ENCODE measurements around the gene ZBTB46.

Gene ZBTB46

GRCh38 chr20:63759377-63759901 is 71.6 kb downstream of the ZBTB46 start:
- no peak overlapping the region for H3K4me3 ChIP-seq (ENCODE audit: low read length)
- no peak for TF ChIP-seq CTCF (IDR thresholded peaks at IDR 0.05; ENCODE audit: insufficient read depth, low read depth, low read length, missing control alignments)
- no peak for DNase-seq (ENCODE audit: low read depth)

GRCh38 chr20:63758152-63758551 is 72.9 kb downstream of the ZBTB46 start:
- DNase-seq (ENCODE audit: low read depth), result no peak
- H3K4me3 ChIP-seq (ENCODE audit: low read length), result no peak overlapping the region
- no peak for TF ChIP-seq CTCF (IDR thresholded peaks at IDR 0.05; ENCODE audit: insufficient read depth, low read depth, low read length, missing control alignments)

GRCh38 chr20:63756648-63756991 is 74.4 kb downstream of the ZBTB46 start:
- DNase-seq (ENCODE audit: low read depth), result no peak
- no peak overlapping the region for H3K4me3 ChIP-seq (ENCODE audit: low read length)
- TF ChIP-seq CTCF (IDR thresholded peaks at IDR 0.05; ENCODE audit: insufficient read depth, low read depth, low read length, missing control alignments), result no peak

- TF ChIP-seq CTCF (IDR thresholded peaks at IDR 0.05; ENCODE audit: insufficient read depth, low read depth, low read length, missing control alignments), result no peak
- DNase-seq (ENCODE audit: low read depth), result no peak
- H3K4me3 ChIP-seq (ENCODE audit: low read length), result no peak overlapping the region
These were observed 75.0 kb downstream of the ZBTB46 start for GRCh38 chr20:63755933-63756647.

DNA sequence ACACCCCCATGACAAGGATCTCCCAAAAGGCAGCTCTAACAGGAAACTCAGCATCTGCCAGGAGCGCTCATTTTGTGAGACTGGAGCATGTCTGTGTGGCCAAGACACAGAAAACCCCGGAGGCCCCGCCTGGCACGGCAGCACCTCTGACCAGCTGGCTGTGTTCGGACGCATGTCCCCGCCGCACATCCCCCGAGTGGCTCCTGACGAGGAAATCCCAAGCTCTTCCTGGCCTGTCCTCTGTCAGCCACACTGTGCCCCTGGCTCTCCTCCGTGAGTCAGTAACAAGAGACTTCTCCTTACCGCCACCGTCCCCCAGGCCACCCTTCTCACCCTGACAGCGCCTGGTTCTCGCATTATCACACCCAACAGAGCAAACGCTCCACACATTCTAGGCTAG is 77.1 kb downstream of the ZBTB46 start:
- H3K4me3 ChIP-seq (ENCODE audit: low read length), result no peak overlapping the region
- no peak for TF ChIP-seq CTCF (IDR thresholded peaks at IDR 0.05; ENCODE audit: insufficient read depth, low read depth, low read length, missing control alignments)
- no peak for DNase-seq (ENCODE audit: low read depth)

DNA sequence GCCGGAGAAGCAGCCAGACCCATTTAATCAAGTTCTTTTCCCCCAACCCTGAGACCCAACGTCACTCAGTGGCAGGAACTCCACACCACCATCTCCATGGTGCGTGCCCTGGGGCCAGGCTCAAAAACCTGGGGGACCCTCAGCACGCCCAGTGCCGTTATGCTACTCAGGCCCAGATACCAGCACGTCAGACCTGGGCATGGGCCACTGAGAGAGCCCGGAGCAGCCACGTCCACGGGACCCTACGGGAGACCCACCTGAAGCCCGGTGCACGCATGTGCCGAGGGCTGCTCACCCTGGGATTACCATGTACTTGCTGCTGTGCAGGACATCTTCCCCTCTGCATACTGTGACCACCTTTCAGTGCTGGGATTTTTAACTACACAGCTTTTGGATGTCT is 77.7 kb downstream of the ZBTB46 start:
- no peak for DNase-seq (ENCODE audit: low read depth)
- TF ChIP-seq CTCF (IDR thresholded peaks at IDR 0.05; ENCODE audit: insufficient read depth, low read depth, low read length, missing control alignments), result no peak
- no peak overlapping the region for H3K4me3 ChIP-seq (ENCODE audit: low read length)
